ENCODE data around the gene AGAP1. TPM values are rescaled to one million over a fixed set of nuclear protein-coding genes. Genes with fewer than 3 reads are reported as not detected.
"Not testable (repeated sequence)": the region's sequence is repeated elsewhere in the genome, so short reads cannot be mapped to it uniquely, and the experiment has no call there.

Gene AGAP1
- total RNA-seq, 4 donors from 2014 or later: 5.3 to 30.6 (median 19.2) TPM

DNA sequence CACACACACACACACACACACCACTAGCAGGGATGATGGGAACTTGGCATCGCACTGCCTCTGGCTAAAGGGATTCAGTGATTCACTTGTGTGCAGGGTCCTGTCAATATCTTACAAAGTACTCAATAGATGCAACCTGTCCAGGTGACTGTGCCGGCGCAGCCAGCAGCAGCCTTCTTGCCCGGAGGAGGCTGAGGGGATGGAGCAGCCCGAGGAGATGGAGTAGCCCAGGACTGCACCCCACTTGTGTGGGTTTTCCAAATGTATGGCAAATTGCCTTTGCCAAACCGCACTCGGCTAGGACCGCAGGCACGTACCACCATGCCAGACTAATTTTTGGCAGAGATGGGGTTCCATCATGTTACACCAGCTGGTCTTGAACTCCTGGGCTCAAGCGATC lies 643.2 kb downstream of the AGAP1 start:
- Histone ChIP-seq H3K27me3 (no peaks in the 10 kb centered on the region), H3K4me1 (no peaks in the 10 kb centered on the region), H3K9me3 (no peaks in the 10 kb centered on the region), H3K36me3 (no peaks in the 10 kb centered on the region), H3K27ac (no peak overlapping the region), H3K4me3 (no peak overlapping the region)
- intact Hi-C loops (cut with DNase I; ENCODE audit: low total_unique reads): no loop called here
- DNase-seq: no peak
- TF ChIP-seq CTCF (IDR thresholded peaks at IDR 0.05) (no peak), POLR2A (IDR thresholded peaks at IDR 0.05) (no peak)

GRCh38 chr2:236141616-236142015 lies 647.8 kb downstream of the AGAP1 start:
- intact Hi-C loops (cut with DNase I; ENCODE audit: low total_unique reads); H3K27me3 ChIP-seq; H3K9me3 ChIP-seq; H3K4me3 ChIP-seq; H3K27ac ChIP-seq; H3K4me1 ChIP-seq; H3K36me3 ChIP-seq; DNase-seq: not testable (repeated sequence)

DNA sequence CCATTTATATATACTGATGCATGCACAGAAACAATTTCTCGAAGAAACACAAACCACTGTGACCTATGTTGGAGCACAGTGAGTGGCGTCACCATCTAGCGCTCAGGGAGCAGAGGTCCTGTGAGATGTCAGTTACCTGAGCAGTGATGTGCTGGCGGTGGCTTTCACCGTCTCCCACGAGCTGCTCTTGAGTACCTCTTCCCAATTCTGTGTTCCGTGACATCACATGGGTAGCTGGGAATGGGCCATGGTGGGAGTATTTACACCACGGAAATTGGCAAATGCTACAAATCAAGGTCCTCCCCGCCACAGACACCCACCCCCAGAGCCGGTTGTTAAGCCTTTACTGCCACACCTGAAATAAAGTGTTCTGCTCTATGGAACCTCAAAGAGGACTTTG lies 650.0 kb downstream of the AGAP1 start:
- TF ChIP-seq POLR2A (IDR thresholded peaks at IDR 0.05) (no peak), CTCF (IDR thresholded peaks at IDR 0.05) (no peak)
- no peaks in the 10 kb centered on the region for H3K4me1 ChIP-seq
- H3K27me3 ChIP-seq: no peaks in the 10 kb centered on the region
- H3K9me3 ChIP-seq: no peaks in the 10 kb centered on the region
- H3K27ac ChIP-seq: no peak overlapping the region
- no peak for DNase-seq
- intact Hi-C loops (cut with DNase I; ENCODE audit: low total_unique reads): no loop called here
- no peak overlapping the region for H3K4me3 ChIP-seq
- no peaks in the 10 kb centered on the region for H3K36me3 ChIP-seq

DNA sequence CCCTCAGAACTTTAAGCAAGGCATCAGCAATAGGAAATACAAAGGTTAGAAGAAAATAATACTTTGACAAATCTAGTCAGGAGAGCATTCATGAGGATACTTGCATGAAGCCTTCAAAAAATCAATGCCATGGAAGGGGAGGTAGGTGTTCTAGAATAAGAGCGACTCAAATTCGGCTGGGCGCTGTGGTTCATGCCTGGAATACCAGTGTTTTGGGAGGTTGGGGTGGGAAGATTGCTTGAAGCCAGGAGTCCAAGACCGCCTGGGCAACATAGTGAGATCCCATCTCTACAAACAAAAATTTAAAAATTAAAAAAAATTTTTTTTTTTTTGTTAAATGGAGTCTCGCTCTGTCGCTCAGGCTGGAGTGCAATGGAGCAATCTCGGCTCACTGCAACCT lies 652.6 kb downstream of the AGAP1 start:
- intact Hi-C loops (cut with DNase I; ENCODE audit: low total_unique reads): no loop called here
- no peak overlapping the region for H3K4me3 ChIP-seq
- H3K36me3 ChIP-seq: no peaks in the 10 kb centered on the region
- TF ChIP-seq CTCF (IDR thresholded peaks at IDR 0.05): no peak
- no peak for TF ChIP-seq POLR2A (IDR thresholded peaks at IDR 0.05)
- H3K27ac ChIP-seq: no peak overlapping the region
- no peaks in the 10 kb centered on the region for H3K4me1 ChIP-seq
- no peak for DNase-seq
- no peaks in the 10 kb centered on the region for H3K27me3 ChIP-seq
- H3K9me3 ChIP-seq: no peaks in the 10 kb centered on the region

GRCh38 chr2:236155406-236155805 lies 661.6 kb downstream of the AGAP1 start:
- Histone ChIP-seq H3K27ac (no peak overlapping the region), H3K4me3 (no peak overlapping the region), H3K4me1 (no peaks in the 10 kb centered on the region), H3K36me3 (no peaks in the 10 kb centered on the region), H3K9me3 (no peaks in the 10 kb centered on the region), H3K27me3 (peaks cover 0 to 11% of the 10 kb centered on the region in 2 donors)
- TF ChIP-seq POLR2A (IDR thresholded peaks at IDR 0.05) (no peak), CTCF (IDR thresholded peaks at IDR 0.05) (no peak)
- no peak for DNase-seq
- intact Hi-C loops (cut with DNase I; ENCODE audit: low total_unique reads): no loop called here

Data from uterus (tissue), 4 donors.